ENCODE results near the gene PBXIP1. TPM values are rescaled to one million over a fixed set of nuclear protein-coding genes. Genes with fewer than 3 reads are reported as not detected.
"Not testable (repeated sequence)": the region's sequence is repeated elsewhere in the genome, so short reads cannot be mapped to it uniquely, and the experiment has no call there.

PBXIP1 gene
- total RNA-seq, 1 donor from 2014 or later, result 70.0 TPM

DNA sequence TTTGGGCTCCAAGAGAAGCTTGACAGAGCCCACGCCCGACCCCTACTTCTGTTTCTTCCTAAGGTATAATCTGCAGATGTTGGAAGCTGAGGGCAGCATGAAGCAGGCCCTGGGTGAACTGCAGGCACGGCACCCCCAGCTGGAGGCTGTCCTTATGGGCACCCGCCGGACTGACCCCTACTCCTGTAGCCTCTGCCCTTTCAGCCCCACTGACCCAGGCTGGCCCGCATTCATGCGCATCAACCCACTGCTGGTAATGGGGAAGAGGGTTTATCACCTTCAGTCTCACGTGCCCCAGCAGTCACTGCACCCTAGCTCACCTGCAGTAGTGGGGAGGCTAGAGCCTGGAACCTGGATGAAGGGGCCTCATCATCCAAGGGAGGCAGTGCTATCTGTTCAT lies 34.4 kb upstream of the PBXIP1 start:
- intact Hi-C loops (cut with DNase I), result no loop called here
- Histone ChIP-seq H3K4me1 (no peaks in the 10 kb centered on the region), H3K4me3 (no peak overlapping the region), H3K36me3 (peaks cover 26 to 36% of the 10 kb centered on the region in 2 donors), H3K27me3 (no peaks in the 10 kb centered on the region), H3K27ac (no peak overlapping the region), H3K9me3 (no peaks in the 10 kb centered on the region)
- DNase-seq (ENCODE audit: low spot score in 2 of 2), result no peak
- TF ChIP-seq, protein P1, sequence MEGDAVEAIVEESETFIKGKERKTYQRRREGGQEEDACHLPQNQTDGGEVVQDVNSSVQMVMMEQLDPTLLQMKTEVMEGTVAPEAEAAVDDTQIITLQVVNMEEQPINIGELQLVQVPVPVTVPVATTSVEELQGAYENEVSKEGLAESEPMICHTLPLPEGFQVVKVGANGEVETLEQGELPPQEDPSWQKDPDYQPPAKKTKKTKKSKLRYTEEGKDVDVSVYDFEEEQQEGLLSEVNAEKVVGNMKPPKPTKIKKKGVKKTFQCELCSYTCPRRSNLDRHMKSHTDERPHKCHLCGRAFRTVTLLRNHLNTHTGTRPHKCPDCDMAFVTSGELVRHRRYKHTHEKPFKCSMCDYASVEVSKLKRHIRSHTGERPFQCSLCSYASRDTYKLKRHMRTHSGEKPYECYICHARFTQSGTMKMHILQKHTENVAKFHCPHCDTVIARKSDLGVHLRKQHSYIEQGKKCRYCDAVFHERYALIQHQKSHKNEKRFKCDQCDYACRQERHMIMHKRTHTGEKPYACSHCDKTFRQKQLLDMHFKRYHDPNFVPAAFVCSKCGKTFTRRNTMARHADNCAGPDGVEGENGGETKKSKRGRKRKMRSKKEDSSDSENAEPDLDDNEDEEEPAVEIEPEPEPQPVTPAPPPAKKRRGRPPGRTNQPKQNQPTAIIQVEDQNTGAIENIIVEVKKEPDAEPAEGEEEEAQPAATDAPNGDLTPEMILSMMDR (IDR thresholded peaks at IDR 0.05), result no peak

DNA sequence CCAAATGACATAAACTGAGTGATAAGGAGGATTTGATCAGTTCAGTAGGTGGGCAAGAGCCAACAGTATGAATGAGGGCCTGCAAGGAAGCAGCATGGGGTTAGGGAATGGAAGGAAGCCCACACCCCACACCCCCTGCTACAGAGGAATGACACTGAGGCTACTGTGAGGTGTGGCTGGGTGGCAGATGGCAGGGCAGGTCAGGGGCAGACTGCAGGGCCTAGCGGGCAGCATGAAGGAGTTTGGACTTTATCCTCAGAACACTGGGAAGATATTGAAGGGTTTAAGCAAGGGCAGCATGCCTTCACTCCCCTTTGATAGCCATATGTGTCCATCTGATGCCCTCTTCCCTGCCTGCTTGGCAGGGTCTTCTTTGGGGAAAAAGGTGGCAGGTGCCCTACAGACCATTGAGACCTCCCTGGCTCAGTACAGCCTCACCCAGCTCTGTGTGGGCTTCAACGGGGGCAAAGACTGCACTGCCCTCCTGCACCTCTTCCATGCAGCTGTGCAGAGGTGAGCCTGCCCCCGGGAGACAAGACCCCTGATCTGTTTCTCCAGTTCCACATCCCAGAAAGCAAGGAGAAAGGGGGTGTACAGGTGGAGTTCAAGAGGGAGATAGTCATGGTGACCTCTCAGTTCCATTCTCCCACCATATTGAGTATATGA lies 33.4 kb upstream of the PBXIP1 start:
- no peaks in the 10 kb centered on the region for H3K9me3 ChIP-seq
- H3K27me3 ChIP-seq, result no peaks in the 10 kb centered on the region
- intact Hi-C loops (cut with DNase I), result no loop called here
- H3K4me1 ChIP-seq, result no peaks in the 10 kb centered on the region
- no peak overlapping the region for H3K4me3 ChIP-seq
- peaks cover 26 to 36% of the 10 kb centered on the region in 2 donors for H3K36me3 ChIP-seq
- no peak for DNase-seq (ENCODE audit: low spot score in 2 of 2)
- H3K27ac ChIP-seq, result no peak overlapping the region
- TF ChIP-seq, protein P1 (IDR thresholded peaks at IDR 0.05), result no peak

DNA sequence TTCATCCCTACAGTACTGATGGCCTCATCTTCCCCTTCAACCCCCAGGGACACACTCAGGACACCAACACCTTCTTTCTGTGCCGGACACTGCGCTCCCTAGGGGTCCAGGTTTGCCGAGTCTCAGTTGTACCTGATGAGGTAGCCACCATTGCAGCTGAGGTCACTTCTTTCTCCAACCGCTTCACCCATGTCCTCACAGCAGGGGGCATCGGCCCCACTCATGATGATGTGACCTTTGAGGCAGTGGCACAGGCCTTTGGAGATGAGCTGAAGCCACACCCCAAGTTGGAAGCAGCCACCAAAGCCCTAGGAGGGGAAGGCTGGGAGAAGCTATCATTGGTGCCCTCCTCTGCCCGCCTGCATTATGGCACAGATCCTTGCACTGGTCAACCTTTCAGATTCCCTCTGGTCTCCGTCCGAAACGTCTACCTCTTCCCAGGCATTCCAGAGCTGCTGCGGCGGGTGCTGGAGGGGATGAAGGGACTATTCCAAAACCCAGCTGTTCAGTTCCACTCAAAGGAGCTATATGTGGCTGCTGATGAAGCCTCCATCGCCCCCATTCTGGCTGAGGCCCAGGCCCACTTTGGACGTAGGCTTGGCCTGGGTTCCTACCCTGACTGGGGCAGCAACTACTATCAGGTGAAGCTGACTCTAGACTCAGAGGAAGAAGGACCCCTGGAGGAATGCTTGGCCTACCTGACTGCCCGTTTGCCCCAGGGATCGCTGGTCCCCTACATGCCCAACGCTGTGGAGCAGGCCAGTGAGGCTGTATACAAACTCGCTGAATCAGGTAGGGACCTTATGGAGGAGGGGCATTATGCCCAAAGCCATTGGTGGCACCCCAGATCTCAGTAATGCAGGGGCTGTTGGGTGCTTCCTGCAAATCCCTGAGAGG lies 32.4 kb upstream of the PBXIP1 start:
- H3K9me3 ChIP-seq, result no peaks in the 10 kb centered on the region
- TF ChIP-seq, protein P1 (IDR thresholded peaks at IDR 0.05), result no peak
- no peaks in the 10 kb centered on the region for H3K27me3 ChIP-seq
- no peak for DNase-seq (ENCODE audit: low spot score in 2 of 2)
- H3K4me1 ChIP-seq, result peaks cover 4 to 6% of the 10 kb centered on the region in 2 donors
- intact Hi-C loops (cut with DNase I), result no loop called here
- H3K4me3 ChIP-seq, result no peak overlapping the region
- H3K27ac ChIP-seq, result no peak overlapping the region
- peaks cover 26 to 36% of the 10 kb centered on the region in 2 donors for H3K36me3 ChIP-seq

DNA sequence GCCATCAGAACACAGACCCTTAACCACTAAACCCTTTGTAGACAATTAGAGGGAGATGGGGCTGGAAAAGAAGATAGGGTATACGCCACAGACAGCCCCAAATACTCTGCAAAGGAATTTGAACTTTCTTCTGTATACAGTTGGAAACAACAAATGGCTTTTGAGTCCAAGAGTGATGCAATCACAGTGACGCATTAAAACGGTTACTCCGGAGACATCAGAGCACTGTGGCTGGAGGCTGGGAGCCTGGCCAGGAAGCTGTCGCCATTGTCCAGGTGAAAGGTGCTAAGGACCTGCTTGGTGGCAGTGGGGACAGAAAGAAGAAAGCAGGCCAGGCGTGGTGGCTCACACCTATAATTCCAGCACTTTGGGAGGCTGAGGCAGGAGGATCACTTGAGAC lies 31.4 kb upstream of the PBXIP1 start:
- H3K4me1 ChIP-seq, result peaks cover 6 to 10% of the 10 kb centered on the region in 2 donors
- no peak overlapping the region for H3K4me3 ChIP-seq
- no peaks in the 10 kb centered on the region for H3K9me3 ChIP-seq
- peaks cover 26 to 36% of the 10 kb centered on the region in 2 donors for H3K36me3 ChIP-seq
- H3K27me3 ChIP-seq, result no peaks in the 10 kb centered on the region
- no peak overlapping the region for H3K27ac ChIP-seq
- intact Hi-C loops (cut with DNase I), result no loop called here
- TF ChIP-seq, protein P1 (IDR thresholded peaks at IDR 0.05), result no peak
- no peak for DNase-seq (ENCODE audit: low spot score in 2 of 2)

DNA sequence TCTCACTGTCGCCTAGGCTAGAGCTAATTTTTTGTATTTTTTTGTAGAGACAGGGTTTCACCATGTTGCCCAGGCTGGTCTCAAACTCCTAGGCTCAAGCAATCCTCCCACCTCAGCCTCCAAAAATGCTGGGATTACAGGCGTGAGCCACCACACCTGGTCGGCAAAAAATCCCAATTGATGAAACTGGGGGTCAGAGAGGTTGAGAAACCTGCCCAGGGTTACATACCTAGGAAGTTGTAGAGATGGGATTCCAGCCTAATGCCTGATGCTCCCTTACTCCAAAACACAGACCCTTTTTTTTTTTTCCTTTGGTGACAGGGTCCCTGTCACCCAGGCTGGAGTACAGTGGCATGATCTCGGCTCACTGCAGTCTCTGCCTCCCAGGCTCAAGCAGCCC lies 30.8 kb upstream of the PBXIP1 start:
- Histone ChIP-seq H3K4me1 (peaks cover 7 to 10% of the 10 kb centered on the region in 2 donors), H3K36me3 (peaks cover 26 to 36% of the 10 kb centered on the region in 2 donors)
- H3K9me3 ChIP-seq; intact Hi-C loops (cut with DNase I); H3K4me3 ChIP-seq; DNase-seq (ENCODE audit: low spot score in 2 of 2); H3K27me3 ChIP-seq; H3K27ac ChIP-seq: not testable (repeated sequence)
